ENCODE data around the gene FAM120A. TPM values are rescaled to one million over a fixed set of nuclear protein-coding genes. Genes with fewer than 3 reads are reported as not detected.

Gene FAM120A
- total RNA-seq, 1 donor from 2014 or later, result 57.7 TPM

DNA sequence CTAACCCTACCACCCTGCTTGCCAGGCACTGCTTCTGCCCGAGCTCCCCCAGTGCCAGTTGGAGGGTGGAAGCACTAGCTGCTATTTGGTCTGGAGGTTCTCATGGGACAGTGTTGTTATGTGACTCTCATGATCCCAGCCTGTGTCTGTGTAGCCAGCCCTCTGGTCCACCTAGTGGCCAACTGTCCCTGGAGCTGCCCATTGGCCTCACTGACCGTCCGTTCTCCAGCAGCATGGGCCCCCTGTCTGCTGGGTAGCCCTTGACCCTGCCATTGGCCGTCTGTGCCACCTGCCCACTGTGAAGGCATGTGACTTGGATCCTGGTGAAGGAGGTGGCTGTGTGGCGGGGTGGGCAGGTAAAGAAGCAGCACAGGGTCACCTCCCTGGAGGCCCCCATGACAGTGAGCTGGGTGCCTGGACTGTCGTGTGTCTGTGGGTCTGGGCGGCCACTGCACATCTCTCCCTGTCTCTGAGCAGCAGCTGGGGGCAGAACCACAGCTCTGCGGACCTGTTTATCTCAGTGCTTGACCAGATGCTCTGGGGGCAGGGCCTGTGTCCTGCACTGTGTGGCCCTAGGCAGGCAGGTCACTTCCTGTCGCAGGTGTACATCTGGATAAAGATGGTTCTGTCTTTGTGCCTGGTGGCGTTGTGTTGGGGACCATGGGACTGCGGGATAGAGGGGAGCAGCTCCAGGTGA is 136.3 kb downstream of the FAM120A start:
- Histone ChIP-seq H3K36me3 (ENCODE audit: insufficient read depth, low read length) (no peaks in the 10 kb centered on the region), H3K27me3 (ENCODE audit: insufficient read depth, low read length) (no peaks in the 10 kb centered on the region), H3K27ac (ENCODE audit: low read depth, low read length) (no peak overlapping the region), H2AFZ (ENCODE audit: low read depth, low read length) (no peak overlapping the region), H3K79me2 (ENCODE audit: insufficient read depth, low read length) (peaks cover 94% of the 10 kb centered on the region), H3K9me3 (ENCODE audit: insufficient read depth, low read depth, low read length) (peaks cover 2% of the 10 kb centered on the region), H3K9ac (ENCODE audit: low read length) (no peak overlapping the region), H4K20me1 (ENCODE audit: insufficient read depth, low read length) (peaks cover 93% of the 10 kb centered on the region), H3K4me2 (ENCODE audit: low read length) (no peak overlapping the region), H3K4me1 (ENCODE audit: insufficient read depth, low read length) (peaks cover 11% of the 10 kb centered on the region), H3K4me3 (ENCODE audit: insufficient read depth, low read depth, low read length) (no peak overlapping the region)
- H3K27ac Mint-ChIP-seq (ENCODE audit: unreplicated experiment), result no peak overlapping the region
- no peak for FAIRE-seq
- no peak for DNase-seq (ENCODE audit: low read depth)
- H3K4me3 Mint-ChIP-seq (ENCODE audit: unreplicated experiment), result no peak overlapping the region
- TF ChIP-seq, protein P1, sequence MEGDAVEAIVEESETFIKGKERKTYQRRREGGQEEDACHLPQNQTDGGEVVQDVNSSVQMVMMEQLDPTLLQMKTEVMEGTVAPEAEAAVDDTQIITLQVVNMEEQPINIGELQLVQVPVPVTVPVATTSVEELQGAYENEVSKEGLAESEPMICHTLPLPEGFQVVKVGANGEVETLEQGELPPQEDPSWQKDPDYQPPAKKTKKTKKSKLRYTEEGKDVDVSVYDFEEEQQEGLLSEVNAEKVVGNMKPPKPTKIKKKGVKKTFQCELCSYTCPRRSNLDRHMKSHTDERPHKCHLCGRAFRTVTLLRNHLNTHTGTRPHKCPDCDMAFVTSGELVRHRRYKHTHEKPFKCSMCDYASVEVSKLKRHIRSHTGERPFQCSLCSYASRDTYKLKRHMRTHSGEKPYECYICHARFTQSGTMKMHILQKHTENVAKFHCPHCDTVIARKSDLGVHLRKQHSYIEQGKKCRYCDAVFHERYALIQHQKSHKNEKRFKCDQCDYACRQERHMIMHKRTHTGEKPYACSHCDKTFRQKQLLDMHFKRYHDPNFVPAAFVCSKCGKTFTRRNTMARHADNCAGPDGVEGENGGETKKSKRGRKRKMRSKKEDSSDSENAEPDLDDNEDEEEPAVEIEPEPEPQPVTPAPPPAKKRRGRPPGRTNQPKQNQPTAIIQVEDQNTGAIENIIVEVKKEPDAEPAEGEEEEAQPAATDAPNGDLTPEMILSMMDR (IDR thresholded peaks at IDR 0.05; ENCODE audit: insufficient read depth, low read depth, low read length), result no peak
- TF ChIP-seq EZH2 (IDR thresholded peaks at IDR 0.05; ENCODE audit: insufficient read depth, low read length), result no peak
- peaks cover 18% of the 10 kb centered on the region for H3K36me3 Mint-ChIP-seq (ENCODE audit: low read depth, unreplicated experiment)
- peaks cover 24% of the 10 kb centered on the region for H3K4me1 Mint-ChIP-seq (ENCODE audit: low read depth, unreplicated experiment)
- no peaks in the 10 kb centered on the region for H3K27me3 Mint-ChIP-seq (ENCODE audit: low read depth, unreplicated experiment)
- H3K9me3 Mint-ChIP-seq (ENCODE audit: unreplicated experiment), result peaks cover 24% of the 10 kb centered on the region

DNA sequence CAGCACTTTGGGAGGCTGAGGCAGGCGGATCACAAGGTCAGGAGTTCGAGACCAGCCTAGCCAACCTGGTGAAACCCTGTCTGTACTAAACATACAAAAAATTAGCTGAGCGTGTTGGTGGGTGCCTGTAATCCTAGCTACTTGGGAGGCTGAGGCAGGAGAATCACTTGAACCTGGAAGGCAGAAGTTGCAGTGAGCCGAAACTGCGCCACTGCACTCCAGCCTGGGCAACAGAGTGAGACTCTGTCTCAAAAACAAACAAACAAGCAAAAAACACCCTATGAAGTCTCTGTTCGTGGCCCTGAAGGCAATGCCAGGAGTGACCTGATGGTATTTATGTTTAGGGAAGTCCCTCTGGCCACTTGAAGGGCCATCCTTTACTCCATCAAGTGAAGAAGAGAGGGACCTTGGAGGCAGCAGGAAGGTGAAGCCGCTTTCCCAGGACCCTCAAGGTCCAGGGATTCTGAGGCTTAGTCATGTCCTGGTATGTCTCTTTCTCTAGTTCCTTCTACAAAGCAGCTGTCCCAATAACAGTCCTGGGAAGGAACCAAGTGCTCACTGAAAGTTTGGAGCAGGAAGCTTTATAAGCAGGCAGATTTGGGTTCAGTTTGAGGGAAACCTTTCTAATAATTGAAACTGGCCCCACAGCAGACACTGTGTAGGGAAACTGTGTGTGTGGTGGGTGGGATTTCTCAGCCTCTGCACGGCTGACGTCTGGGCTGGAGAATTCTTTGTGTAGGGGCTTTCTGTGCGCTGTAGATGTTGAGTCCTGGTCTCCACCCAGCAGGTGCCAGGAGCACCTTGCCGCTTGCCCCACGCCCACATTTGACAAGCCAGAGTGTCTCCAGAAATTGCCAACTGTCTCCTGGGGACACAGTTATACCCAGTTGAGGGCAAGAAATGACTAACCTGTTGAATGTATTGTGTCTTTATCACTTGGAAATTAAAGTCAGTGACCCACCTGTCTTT is 137.4 kb downstream of the FAM120A start:
- FAIRE-seq, result no peak
- no peaks in the 10 kb centered on the region for H3K27me3 ChIP-seq (ENCODE audit: insufficient read depth, low read length)

More for the DNA sequence above, 137.4 kb downstream of the FAM120A start:
- DNase-seq (ENCODE audit: low read depth), result peak; percentile 12
- Histone ChIP-seq H4K20me1 (ENCODE audit: insufficient read depth, low read length) (peaks cover 95% of the 10 kb centered on the region), H3K36me3 (ENCODE audit: insufficient read depth, low read length) (no peaks in the 10 kb centered on the region), H3K27ac (ENCODE audit: low read depth, low read length) (no peak overlapping the region), H3K4me1 (ENCODE audit: insufficient read depth, low read length) (peaks cover 11% of the 10 kb centered on the region), H3K79me2 (ENCODE audit: insufficient read depth, low read length) (peaks cover 95% of the 10 kb centered on the region), H2AFZ (ENCODE audit: low read depth, low read length) (no peak overlapping the region), H3K4me3 (ENCODE audit: insufficient read depth, low read depth, low read length) (no peak overlapping the region), H3K9me3 (ENCODE audit: insufficient read depth, low read depth, low read length) (peaks cover 2% of the 10 kb centered on the region), H3K9ac (ENCODE audit: low read length) (no peak overlapping the region), H3K4me2 (ENCODE audit: low read length) (peak overlapping the region; percentile 46)
- Mint-ChIP-seq H3K27me3 (ENCODE audit: low read depth, unreplicated experiment) (no peaks in the 10 kb centered on the region), H3K4me3 (ENCODE audit: unreplicated experiment) (peak overlapping the region; percentile 43), H3K4me1 (ENCODE audit: low read depth, unreplicated experiment) (peaks cover 24% of the 10 kb centered on the region), H3K9me3 (ENCODE audit: unreplicated experiment) (peaks cover 19% of the 10 kb centered on the region), H3K27ac (ENCODE audit: unreplicated experiment) (peak overlapping the region; percentile 66), H3K36me3 (ENCODE audit: low read depth, unreplicated experiment) (peaks cover 18% of the 10 kb centered on the region)
- TF ChIP-seq EZH2 (IDR thresholded peaks at IDR 0.05; ENCODE audit: insufficient read depth, low read length), result no peak
- TF ChIP-seq, protein P1 (IDR thresholded peaks at IDR 0.05; ENCODE audit: insufficient read depth, low read depth, low read length), result no peak
